ENCODE measurements around the gene SLIT3. TPM values are rescaled to one million over a fixed set of nuclear protein-coding genes. Genes with fewer than 3 reads are reported as not detected.

Gene SLIT3
- total RNA-seq, 1 donor from 2014 or later: 0.22 TPM

GRCh38 chr5:168947212-168947868, 353.6 kb downstream of the SLIT3 start:
- no peaks in the 10 kb centered on the region for H3K9me3 ChIP-seq (ENCODE audit: low read depth)
- H3K27ac Mint-ChIP-seq: no peak overlapping the region
- H3K4me2 ChIP-seq: no peak overlapping the region
- H3K79me2 ChIP-seq (ENCODE audit: low read depth): no peaks in the 10 kb centered on the region
- peaks cover 36% of the 10 kb centered on the region for H3K27me3 ChIP-seq
- peak; percentile 83 for DNase-seq (ENCODE audit: low spot score)
- H3K4me3 ChIP-seq: no peak overlapping the region
- peaks cover 8% of the 10 kb centered on the region for H4K20me1 ChIP-seq (ENCODE audit: low read depth)
- no peak overlapping the region for H3K4me3 Mint-ChIP-seq
- H3K27ac ChIP-seq: no peak overlapping the region
- no peak overlapping the region for H2AFZ ChIP-seq (replicated peaks)
- peaks cover 10% of the 10 kb centered on the region for H3F3A ChIP-seq (ENCODE audit: low read depth)
- TF ChIP-seq CTCF (IDR thresholded peaks at IDR 0.05) (peak; percentile 88), EZH2 (IDR thresholded peaks at IDR 0.05) (no peak)
- H3K4me1 ChIP-seq: peaks cover 6% of the 10 kb centered on the region
- H3K36me3 ChIP-seq: no peaks in the 10 kb centered on the region
- no peaks in the 10 kb centered on the region for H3K27me3 Mint-ChIP-seq (ENCODE audit: insufficient read depth, low read depth)
- H3K9me3 Mint-ChIP-seq: no peaks in the 10 kb centered on the region
- peaks cover 25% of the 10 kb centered on the region for H3K4me1 Mint-ChIP-seq
- H3K36me3 Mint-ChIP-seq: no peaks in the 10 kb centered on the region
- no peak overlapping the region for H3K9ac ChIP-seq

GRCh38 chr5:168946363-168946762, 354.6 kb downstream of the SLIT3 start:
- Histone ChIP-seq H3K9ac (no peak overlapping the region), H3F3A (ENCODE audit: low read depth) (peaks cover 10% of the 10 kb centered on the region), H3K9me3 (ENCODE audit: low read depth) (no peaks in the 10 kb centered on the region), H3K4me1 (peaks cover 6% of the 10 kb centered on the region), H4K20me1 (ENCODE audit: low read depth) (peaks cover 8% of the 10 kb centered on the region), H2AFZ (replicated peaks) (no peak overlapping the region), H3K79me2 (ENCODE audit: low read depth) (no peaks in the 10 kb centered on the region), H3K27ac (no peak overlapping the region), H3K4me3 (no peak overlapping the region), H3K27me3 (peaks cover 46% of the 10 kb centered on the region), H3K4me2 (no peak overlapping the region), H3K36me3 (no peaks in the 10 kb centered on the region)
- H3K36me3 Mint-ChIP-seq: no peaks in the 10 kb centered on the region
- no peak overlapping the region for H3K27ac Mint-ChIP-seq
- TF ChIP-seq EZH2phosphoT487 (IDR thresholded peaks at IDR 0.05): no peak
- no peak for TF ChIP-seq EZH2 (IDR thresholded peaks at IDR 0.05)
- peak; percentile 60 for TF ChIP-seq CTCF (IDR thresholded peaks at IDR 0.05)
- no peaks in the 10 kb centered on the region for H3K27me3 Mint-ChIP-seq (ENCODE audit: insufficient read depth, low read depth)
- no peak overlapping the region for H3K4me3 Mint-ChIP-seq
- no peaks in the 10 kb centered on the region for H3K9me3 Mint-ChIP-seq
- peaks cover 25% of the 10 kb centered on the region for H3K4me1 Mint-ChIP-seq
- peak; percentile 72 for DNase-seq (ENCODE audit: low spot score)

- Histone ChIP-seq H3K79me2 (ENCODE audit: low read depth) (no peaks in the 10 kb centered on the region), H3K27ac (no peak overlapping the region), H3K9me3 (ENCODE audit: low read depth) (no peaks in the 10 kb centered on the region), H3K4me2 (peak overlapping the region; percentile 17), H3K36me3 (no peaks in the 10 kb centered on the region), H2AFZ (replicated peaks) (no peak overlapping the region), H3K4me1 (peaks cover 6% of the 10 kb centered on the region), H4K20me1 (ENCODE audit: low read depth) (peaks cover 8% of the 10 kb centered on the region), H3F3A (ENCODE audit: low read depth) (peaks cover 10% of the 10 kb centered on the region), H3K4me3 (no peak overlapping the region), H3K27me3 (peaks cover 70% of the 10 kb centered on the region), H3K9ac (no peak overlapping the region)
- DNase-seq (ENCODE audit: low spot score): peak; percentile 85
- peak overlapping the region; percentile 38 for H3K27ac Mint-ChIP-seq
- peaks cover 27% of the 10 kb centered on the region for H3K4me1 Mint-ChIP-seq
- TF ChIP-seq CTCF (IDR thresholded peaks at IDR 0.05): no peak
- no peak for TF ChIP-seq EZH2 (IDR thresholded peaks at IDR 0.05)
- TF ChIP-seq EZH2phosphoT487 (IDR thresholded peaks at IDR 0.05): peak; percentile 97
- H3K27me3 Mint-ChIP-seq (ENCODE audit: insufficient read depth, low read depth): no peaks in the 10 kb centered on the region
- no peaks in the 10 kb centered on the region for H3K9me3 Mint-ChIP-seq
- H3K36me3 Mint-ChIP-seq: no peaks in the 10 kb centered on the region
- no peak overlapping the region for H3K4me3 Mint-ChIP-seq
Observed at GRCh38 chr5:168944004-168944403, 356.9 kb downstream of the SLIT3 start.
